ENCODE measurements around the gene EPB41L2.

DNA sequence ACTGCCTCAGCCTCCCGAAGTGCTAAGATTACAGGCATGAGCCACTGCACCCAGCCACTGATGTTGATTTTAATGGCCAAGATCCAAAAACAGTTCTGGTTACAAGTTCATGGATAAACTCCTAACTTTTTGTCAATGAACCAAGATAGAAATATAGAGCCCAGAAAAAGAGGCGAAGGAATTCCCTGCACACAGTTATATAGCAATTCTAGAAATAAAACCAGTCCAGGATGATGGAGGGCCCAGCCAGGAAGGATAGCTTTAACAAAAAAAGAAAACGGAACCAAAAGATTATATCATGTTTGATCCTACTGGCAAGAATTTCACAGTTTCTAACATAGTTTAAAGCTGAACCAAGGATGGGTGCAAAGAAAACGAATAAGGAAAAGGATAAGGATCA is 10.9 kb downstream of the EPB41L2 start:
- TF ChIP-seq CTCF (IDR thresholded peaks at IDR 0.05) = no peak
- TF ChIP-seq POLR2A (IDR thresholded peaks at IDR 0.05) = no peak
